ENCODE measurements around the gene FCRLA. TPM values are rescaled to one million over a fixed set of nuclear protein-coding genes. Genes with fewer than 3 reads are reported as not detected.
A peak's percentile ranks its signal among the peaks of the same experiment; 100 is the strongest.

Gene FCRLA
- total RNA-seq, 2 donors from 2014 or later: not detected

- H3K36me3 ChIP-seq: no peaks in the 10 kb centered on the region
- DNase-seq (ENCODE audit: low spot score) (no peak), ATAC-seq (ENCODE audit: insufficient number of reproducible peaks, low FRiP score, low read depth) (no peak)
- H3K27me3 ChIP-seq (replicated peaks; ENCODE audit: insufficient read depth): no peaks in the 10 kb centered on the region
- H3K4me1 ChIP-seq (ENCODE audit: control insufficient read depth in 1 of 2, low read depth in 2 of 2): no peaks in the 10 kb centered on the region
- no peaks in the 10 kb centered on the region for H3K9me3 ChIP-seq
- H3K4me3 ChIP-seq: no peak overlapping the region
- no peak overlapping the region for H3K27ac ChIP-seq
- TF ChIP-seq CTCF (IDR thresholded peaks at IDR 0.05): no peak
Observed at GRCh38 chr1:161736335-161736969, 29.4 kb downstream of the FCRLA start.

GRCh38 chr1:161737625-161738024, 30.6 kb downstream of the FCRLA start:
- no peak overlapping the region for H3K27ac ChIP-seq
- no peaks in the 10 kb centered on the region for H3K36me3 ChIP-seq
- ATAC-seq (ENCODE audit: insufficient number of reproducible peaks, low FRiP score, low read depth) (no peak), DNase-seq (ENCODE audit: low spot score) (no peak)
- H3K4me3 ChIP-seq: no peak overlapping the region
- H3K9me3 ChIP-seq: no peaks in the 10 kb centered on the region
- no peak for TF ChIP-seq CTCF (IDR thresholded peaks at IDR 0.05)
- H3K4me1 ChIP-seq (ENCODE audit: control insufficient read depth in 1 of 2, low read depth in 2 of 2): no peaks in the 10 kb centered on the region
- no peaks in the 10 kb centered on the region for H3K27me3 ChIP-seq (replicated peaks; ENCODE audit: insufficient read depth)

- TF ChIP-seq CTCF (IDR thresholded peaks at IDR 0.05): no peak
- DNase-seq (ENCODE audit: low spot score) (no peak), ATAC-seq (ENCODE audit: insufficient number of reproducible peaks, low FRiP score, low read depth) (no peak)
- H3K36me3 ChIP-seq: no peaks in the 10 kb centered on the region
- H3K9me3 ChIP-seq: no peaks in the 10 kb centered on the region
- H3K27me3 ChIP-seq (replicated peaks; ENCODE audit: insufficient read depth): no peaks in the 10 kb centered on the region
- no peaks in the 10 kb centered on the region for H3K4me1 ChIP-seq (ENCODE audit: control insufficient read depth in 1 of 2, low read depth in 2 of 2)
- H3K4me3 ChIP-seq: no peak overlapping the region
- H3K27ac ChIP-seq: peak overlapping the region in 1 of 2 donors; percentile 19
Observed at GRCh38 chr1:161738627-161739287, 31.7 kb downstream of the FCRLA start.

GRCh38 chr1:161739865-161740566, 33.0 kb downstream of the FCRLA start:
- DNase-seq (ENCODE audit: low spot score) (no peak), ATAC-seq (ENCODE audit: insufficient number of reproducible peaks, low FRiP score, low read depth) (no peak)
- TF ChIP-seq CTCF (IDR thresholded peaks at IDR 0.05): no peak
- H3K27me3 ChIP-seq (replicated peaks; ENCODE audit: insufficient read depth): no peaks in the 10 kb centered on the region
- no peaks in the 10 kb centered on the region for H3K9me3 ChIP-seq
- H3K4me3 ChIP-seq: no peak overlapping the region
- no peak overlapping the region for H3K27ac ChIP-seq
- no peaks in the 10 kb centered on the region for H3K4me1 ChIP-seq (ENCODE audit: control insufficient read depth in 1 of 2, low read depth in 2 of 2)
- no peaks in the 10 kb centered on the region for H3K36me3 ChIP-seq

- ATAC-seq (ENCODE audit: insufficient number of reproducible peaks, low FRiP score, low read depth) (no peak), DNase-seq (ENCODE audit: low spot score) (no peak)
- Histone ChIP-seq H3K4me1 (ENCODE audit: control insufficient read depth in 1 of 2, low read depth in 2 of 2) (no peaks in the 10 kb centered on the region), H3K27ac (no peak overlapping the region), H3K4me3 (no peak overlapping the region), H3K9me3 (no peaks in the 10 kb centered on the region), H3K36me3 (no peaks in the 10 kb centered on the region), H3K27me3 (replicated peaks; ENCODE audit: insufficient read depth) (no peaks in the 10 kb centered on the region)
- no peak for TF ChIP-seq CTCF (IDR thresholded peaks at IDR 0.05)
Observed at GRCh38 chr1:161740921-161741320, 33.9 kb downstream of the FCRLA start.

Measured in thoracic aorta (tissue), 2 donors.